ENCODE results near the gene SKAP2. TPM values are rescaled to one million over a fixed set of nuclear protein-coding genes. Genes with fewer than 3 reads are reported as not detected.

SKAP2 gene
- total and polyA plus RNA-seq, 8 donors, result 2.9 to 16.3 (median 4.6) TPM

- no peak for TF ChIP-seq CTCF (IDR thresholded peaks at IDR 0.05)
- Histone ChIP-seq H3K27ac (no peak overlapping the region), H3K36me3 (no peaks in the 10 kb centered on the region), H3K4me3 (no peak overlapping the region), H3K4me1 (no peaks in the 10 kb centered on the region), H3K9me3 (no peaks in the 10 kb centered on the region), H3K27me3 (no peaks in the 10 kb centered on the region)
- 81 to 91% methylated on average over 2 of the region's 2 CpGs for WGBS, 2 donors
- intact Hi-C loops (cut with DNase I), result no loop called here
- no peak for ATAC-seq
- no peak for DNase-seq
- no peak for FAIRE-seq
Observed at GRCh38 chr7:26714006-26714405, 150.4 kb downstream of the SKAP2 start.

- DNase-seq (no peak), ATAC-seq (peak in 1 of 4 donors; percentile 53), FAIRE-seq (no peak)
- no peak for TF ChIP-seq CTCF (IDR thresholded peaks at IDR 0.05)
- intact Hi-C loops (cut with DNase I), result no loop called here
- no peaks in the 10 kb centered on the region for H3K27me3 ChIP-seq
- WGBS, 2 donors, result 89 to 96% methylated on average over 1 of the region's 1 CpG
- H3K4me3 ChIP-seq, result no peak overlapping the region
- H3K36me3 ChIP-seq, result no peaks in the 10 kb centered on the region
- H3K4me1 ChIP-seq, result peaks cover 0 to 11% (median 0%) of the 10 kb centered on the region in 3 donors
- H3K9me3 ChIP-seq, result no peaks in the 10 kb centered on the region
- no peak overlapping the region for H3K27ac ChIP-seq
Observed at GRCh38 chr7:26709210-26709990, 155.0 kb downstream of the SKAP2 start.

- no peaks in the 10 kb centered on the region for H3K27me3 ChIP-seq
- no peaks in the 10 kb centered on the region for H3K9me3 ChIP-seq
- DNase-seq (no peak), FAIRE-seq (no peak), ATAC-seq (peak in 1 of 4 donors; percentile 43)
- no peaks in the 10 kb centered on the region for H3K36me3 ChIP-seq
- intact Hi-C loops (cut with DNase I), result no loop called here
- H3K4me3 ChIP-seq, result no peak overlapping the region
- WGBS, 2 donors, result 7 to 11% methylated on average over 2 of the region's 2 CpGs
- peaks cover 0 to 11% (median 0%) of the 10 kb centered on the region in 3 donors for H3K4me1 ChIP-seq
- no peak for TF ChIP-seq CTCF (IDR thresholded peaks at IDR 0.05)
- no peak overlapping the region for H3K27ac ChIP-seq
Observed at GRCh38 chr7:26705567-26705966, 158.8 kb downstream of the SKAP2 start.

GRCh38 chr7:26704786-26705185 lies 159.6 kb downstream of the SKAP2 start:
- TF ChIP-seq CTCF (IDR thresholded peaks at IDR 0.05), result no peak
- DNase-seq (no peak), ATAC-seq (no peak), FAIRE-seq (no peak)
- Histone ChIP-seq H3K36me3 (no peaks in the 10 kb centered on the region), H3K4me3 (no peak overlapping the region), H3K4me1 (peaks cover 0 to 11% (median 0%) of the 10 kb centered on the region in 3 donors), H3K9me3 (no peaks in the 10 kb centered on the region), H3K27ac (no peak overlapping the region), H3K27me3 (no peaks in the 10 kb centered on the region)
- 88 to 94% methylated on average over 2 of the region's 2 CpGs for WGBS, 2 donors
- intact Hi-C loops (cut with DNase I), result no loop called here

GRCh38 chr7:26704036-26704435 lies 160.4 kb downstream of the SKAP2 start:
- DNase-seq (no peak), ATAC-seq (no peak), FAIRE-seq (no peak)
- H3K36me3 ChIP-seq, result no peaks in the 10 kb centered on the region
- no peak for TF ChIP-seq CTCF (IDR thresholded peaks at IDR 0.05)
- H3K4me1 ChIP-seq, result peaks cover 0 to 11% (median 0%) of the 10 kb centered on the region in 3 donors
- H3K27me3 ChIP-seq, result no peaks in the 10 kb centered on the region
- no peak overlapping the region for H3K4me3 ChIP-seq
- H3K9me3 ChIP-seq, result no peaks in the 10 kb centered on the region
- 65 to 77% methylated on average over 1 of the region's 1 CpG for WGBS, 2 donors
- intact Hi-C loops (cut with DNase I), result no loop called here
- H3K27ac ChIP-seq, result no peak overlapping the region

All from pancreas (tissue), 10 donors.